ENCODE measurements around the gene PCDHA1.

The PCDHA1 gene

GRCh38 chr5:140969880-140970279 is 183.9 kb downstream of the PCDHA1 start:
- Mint-ChIP-seq H3K27ac (no peak overlapping the region), H3K4me1 (ENCODE audit: low read depth) (no peaks in the 10 kb centered on the region), H3K9me3 (no peaks in the 10 kb centered on the region), H3K4me3 (no peak overlapping the region), H3K27me3 (ENCODE audit: low read depth) (peaks cover 9% of the 10 kb centered on the region), H3K36me3 (ENCODE audit: low read depth) (no peaks in the 10 kb centered on the region)

- Mint-ChIP-seq H3K27me3 (ENCODE audit: low read depth) (no peaks in the 10 kb centered on the region), H3K9me3 (no peaks in the 10 kb centered on the region), H3K4me1 (ENCODE audit: low read depth) (no peaks in the 10 kb centered on the region), H3K27ac (no peak overlapping the region), H3K4me3 (no peak overlapping the region), H3K36me3 (ENCODE audit: low read depth) (no peaks in the 10 kb centered on the region)
These were observed 187.6 kb downstream of the PCDHA1 start for GRCh38 chr5:140973550-140973949.

DNA sequence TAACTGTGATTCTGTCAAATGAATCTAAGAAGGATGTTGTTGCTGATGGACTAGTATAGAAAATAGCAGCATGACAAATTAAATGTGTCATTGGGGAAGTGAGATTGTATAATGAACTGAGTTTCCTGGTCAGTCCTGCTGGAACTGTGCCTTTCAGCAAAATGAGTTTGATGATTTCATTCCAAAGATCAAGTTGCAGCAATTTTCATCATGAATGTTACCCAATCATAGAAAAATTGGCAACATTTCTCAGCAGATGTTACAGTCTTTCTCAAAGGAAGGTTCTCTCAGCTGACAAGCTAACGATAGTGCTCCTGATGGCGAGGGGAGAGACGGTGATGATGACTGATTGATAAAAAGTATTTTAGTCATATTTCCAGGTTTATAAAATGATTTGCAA is 191.1 kb downstream of the PCDHA1 start:
- Mint-ChIP-seq H3K27ac (no peak overlapping the region), H3K4me3 (no peak overlapping the region), H3K9me3 (no peaks in the 10 kb centered on the region), H3K4me1 (ENCODE audit: low read depth) (no peaks in the 10 kb centered on the region), H3K36me3 (ENCODE audit: low read depth) (no peaks in the 10 kb centered on the region), H3K27me3 (ENCODE audit: low read depth) (no peaks in the 10 kb centered on the region)

DNA sequence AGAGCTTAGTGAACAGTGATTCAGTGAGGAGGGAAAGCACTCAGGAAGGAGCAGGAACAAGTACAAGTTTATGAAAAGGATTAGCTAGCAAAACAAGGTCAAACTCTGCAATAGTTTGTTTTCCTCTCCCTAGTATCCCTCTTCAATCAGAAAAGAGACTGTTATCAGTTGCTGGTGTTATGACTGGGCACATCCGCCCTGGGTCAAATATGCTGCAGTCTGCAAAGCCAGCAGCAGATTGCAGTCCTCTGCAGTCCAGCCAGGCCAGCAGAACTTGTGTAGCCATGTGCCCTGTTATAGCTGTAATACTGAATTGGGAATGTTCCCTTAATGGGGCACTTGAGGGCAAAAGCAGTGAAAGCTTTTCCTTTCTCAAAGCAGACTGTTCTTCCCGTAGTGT is 192.3 kb downstream of the PCDHA1 start:
- H3K9me3 Mint-ChIP-seq = no peaks in the 10 kb centered on the region
- no peaks in the 10 kb centered on the region for H3K4me1 Mint-ChIP-seq (ENCODE audit: low read depth)
- no peaks in the 10 kb centered on the region for H3K27me3 Mint-ChIP-seq (ENCODE audit: low read depth)
- no peak overlapping the region for H3K27ac Mint-ChIP-seq
- H3K36me3 Mint-ChIP-seq (ENCODE audit: low read depth) = no peaks in the 10 kb centered on the region
- H3K4me3 Mint-ChIP-seq = no peak overlapping the region

GRCh38 chr5:140978983-140979382 is 193.0 kb downstream of the PCDHA1 start:
- Mint-ChIP-seq H3K4me3 (no peak overlapping the region), H3K4me1 (ENCODE audit: low read depth) (no peaks in the 10 kb centered on the region), H3K36me3 (ENCODE audit: low read depth) (no peaks in the 10 kb centered on the region), H3K27me3 (ENCODE audit: low read depth) (no peaks in the 10 kb centered on the region), H3K9me3 (no peaks in the 10 kb centered on the region), H3K27ac (no peak overlapping the region)

- no peak overlapping the region for H3K27ac Mint-ChIP-seq
- H3K4me3 Mint-ChIP-seq = no peak overlapping the region
- no peaks in the 10 kb centered on the region for H3K4me1 Mint-ChIP-seq (ENCODE audit: low read depth)
- H3K36me3 Mint-ChIP-seq (ENCODE audit: low read depth) = no peaks in the 10 kb centered on the region
- H3K27me3 Mint-ChIP-seq (ENCODE audit: low read depth) = no peaks in the 10 kb centered on the region
- no peaks in the 10 kb centered on the region for H3K9me3 Mint-ChIP-seq
These were observed 196.3 kb downstream of the PCDHA1 start for GRCh38 chr5:140982083-140982716.

GRCh38 chr5:140986117-140986521 is 200.2 kb downstream of the PCDHA1 start:
- Mint-ChIP-seq H3K9me3 (no peaks in the 10 kb centered on the region), H3K36me3 (ENCODE audit: low read depth) (no peaks in the 10 kb centered on the region), H3K4me1 (ENCODE audit: low read depth) (no peaks in the 10 kb centered on the region), H3K27ac (no peak overlapping the region), H3K27me3 (ENCODE audit: low read depth) (no peaks in the 10 kb centered on the region), H3K4me3 (no peak overlapping the region)

- Mint-ChIP-seq H3K27ac (no peak overlapping the region), H3K4me1 (ENCODE audit: low read depth) (no peaks in the 10 kb centered on the region), H3K36me3 (ENCODE audit: low read depth) (no peaks in the 10 kb centered on the region), H3K4me3 (no peak overlapping the region), H3K27me3 (ENCODE audit: low read depth) (no peaks in the 10 kb centered on the region), H3K9me3 (no peaks in the 10 kb centered on the region)
These were observed 202.2 kb downstream of the PCDHA1 start for GRCh38 chr5:140988100-140988499.

DNA sequence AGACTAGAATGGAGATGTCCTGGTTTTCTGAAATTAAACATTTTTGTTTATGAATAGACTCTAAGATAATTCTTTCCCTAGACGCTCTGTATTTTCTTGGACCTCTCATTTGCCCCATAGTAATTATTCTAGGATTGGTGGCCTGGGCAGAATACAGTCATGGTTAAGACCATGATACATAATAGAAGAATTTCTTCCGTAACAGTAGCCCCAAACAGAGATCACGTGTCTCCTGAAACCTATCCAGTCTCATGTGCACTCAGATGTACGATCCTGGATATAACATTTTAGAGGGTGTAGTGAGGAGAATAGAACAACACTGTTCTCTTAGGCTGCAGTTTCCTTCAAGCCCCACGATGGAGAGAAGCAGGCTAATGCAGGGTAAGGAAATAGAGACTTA is 202.7 kb downstream of the PCDHA1 start:
- no peaks in the 10 kb centered on the region for H3K27me3 Mint-ChIP-seq (ENCODE audit: low read depth)
- no peaks in the 10 kb centered on the region for H3K4me1 Mint-ChIP-seq (ENCODE audit: low read depth)
- no peaks in the 10 kb centered on the region for H3K9me3 Mint-ChIP-seq
- no peaks in the 10 kb centered on the region for H3K36me3 Mint-ChIP-seq (ENCODE audit: low read depth)
- H3K27ac Mint-ChIP-seq = no peak overlapping the region
- no peak overlapping the region for H3K4me3 Mint-ChIP-seq

GRCh38 chr5:140989254-140990020 is 203.5 kb downstream of the PCDHA1 start:
- no peaks in the 10 kb centered on the region for H3K4me1 Mint-ChIP-seq (ENCODE audit: low read depth)
- H3K27me3 Mint-ChIP-seq (ENCODE audit: low read depth) = no peaks in the 10 kb centered on the region
- no peaks in the 10 kb centered on the region for H3K36me3 Mint-ChIP-seq (ENCODE audit: low read depth)
- H3K4me3 Mint-ChIP-seq = no peak overlapping the region
- no peaks in the 10 kb centered on the region for H3K9me3 Mint-ChIP-seq
- H3K27ac Mint-ChIP-seq = no peak overlapping the region

- no peaks in the 10 kb centered on the region for H3K4me1 Mint-ChIP-seq (ENCODE audit: low read depth)
- H3K27ac Mint-ChIP-seq = no peak overlapping the region
- H3K4me3 Mint-ChIP-seq = no peak overlapping the region
- H3K9me3 Mint-ChIP-seq = no peaks in the 10 kb centered on the region
- no peaks in the 10 kb centered on the region for H3K36me3 Mint-ChIP-seq (ENCODE audit: low read depth)
- no peaks in the 10 kb centered on the region for H3K27me3 Mint-ChIP-seq (ENCODE audit: low read depth)
These were observed 206.9 kb downstream of the PCDHA1 start for GRCh38 chr5:140992828-140993227.

GRCh38 chr5:140996060-140996459 is 210.1 kb downstream of the PCDHA1 start:
- Mint-ChIP-seq H3K27me3 (ENCODE audit: low read depth) (peaks cover 2% of the 10 kb centered on the region), H3K27ac (no peak overlapping the region), H3K9me3 (no peaks in the 10 kb centered on the region)

DNA sequence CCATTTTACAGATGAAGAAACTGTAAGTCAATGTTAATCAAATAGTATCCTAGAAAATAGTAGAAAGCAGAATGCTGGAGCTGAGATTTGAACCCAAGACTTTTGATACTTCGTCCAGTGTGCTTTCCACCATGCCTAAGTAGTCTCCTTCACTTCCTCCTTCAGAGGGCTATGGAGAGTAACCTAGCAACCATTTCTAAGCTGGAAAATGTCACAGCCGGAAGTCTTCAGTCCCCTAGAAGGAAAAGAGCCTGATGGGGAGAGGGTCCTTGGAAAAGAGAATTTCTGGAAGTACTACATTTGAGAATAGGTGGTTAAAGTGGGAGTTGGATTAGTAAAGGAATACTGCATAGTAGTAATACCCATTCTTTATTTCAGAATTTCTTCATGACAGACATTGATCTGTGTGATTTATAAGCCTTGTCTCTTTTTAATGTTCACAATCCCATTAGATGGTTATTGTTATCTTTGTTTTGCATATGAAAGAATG is 213.0 kb downstream of the PCDHA1 start:
- Mint-ChIP-seq H3K27ac (no peak overlapping the region), H3K4me1 (ENCODE audit: low read depth) (no peaks in the 10 kb centered on the region), H3K27me3 (ENCODE audit: low read depth) (peaks cover 14% of the 10 kb centered on the region), H3K36me3 (ENCODE audit: low read depth) (no peaks in the 10 kb centered on the region), H3K4me3 (no peak overlapping the region), H3K9me3 (peaks cover 3% of the 10 kb centered on the region)

More at GRCh38 chr5:140996060-140996459, 210.1 kb downstream of the PCDHA1 start:
- no peaks in the 10 kb centered on the region for H3K4me1 Mint-ChIP-seq (ENCODE audit: low read depth)
- no peak overlapping the region for H3K4me3 Mint-ChIP-seq
- H3K36me3 Mint-ChIP-seq (ENCODE audit: low read depth) = no peaks in the 10 kb centered on the region

GRCh38 chr5:141001446-141001843 is 215.5 kb downstream of the PCDHA1 start:
- no peaks in the 10 kb centered on the region for H3K4me1 Mint-ChIP-seq (ENCODE audit: low read depth)
- no peak overlapping the region for H3K4me3 Mint-ChIP-seq

GRCh38 chr5:141001844-141002604 is 216.1 kb downstream of the PCDHA1 start:
- Mint-ChIP-seq H3K9me3 (peaks cover 3% of the 10 kb centered on the region), H3K27ac (no peak overlapping the region), H3K27me3 (ENCODE audit: low read depth) (peaks cover 14% of the 10 kb centered on the region), H3K4me3 (no peak overlapping the region), H3K36me3 (ENCODE audit: low read depth) (no peaks in the 10 kb centered on the region), H3K4me1 (ENCODE audit: low read depth) (no peaks in the 10 kb centered on the region)

More at GRCh38 chr5:141001446-141001843, 215.5 kb downstream of the PCDHA1 start:
- H3K36me3 Mint-ChIP-seq (ENCODE audit: low read depth) = no peaks in the 10 kb centered on the region
- H3K27me3 Mint-ChIP-seq (ENCODE audit: low read depth) = peaks cover 14% of the 10 kb centered on the region
- no peak overlapping the region for H3K27ac Mint-ChIP-seq
- H3K9me3 Mint-ChIP-seq = peaks cover 3% of the 10 kb centered on the region

Data from T-helper 1 cell treated with Interleukin-12 subunit alpha and Interleukin-12 subunit beta and Interleukin-4 antibody, amounts not matched to agents 30 μg/mL and 1 μg/mL, for 36 hours (primary cell).